Stimulated activated CD8-positive, alpha-beta memory T cell treated with anti-CD3 and anti-CD28 coated beads, Interleukin-7, amount 100 ng/mL, for 48 hours (primary cell): ENCODE data around the gene LRRC49.
"Not testable (repeated sequence)": the region's sequence is repeated elsewhere in the genome, so short reads cannot be mapped to it uniquely, and the experiment has no call there.

Experiments
- DNase-seq, 2 donors: peaks; one replicate each; pipeline ENCODE4 v3.0.0-alpha.2; 2020; ENCODE audit warnings: low read depth in 1 of 2; ENCODE audit errors: extremely low read depth in 1 of 2

Gene LRRC49, protein sequence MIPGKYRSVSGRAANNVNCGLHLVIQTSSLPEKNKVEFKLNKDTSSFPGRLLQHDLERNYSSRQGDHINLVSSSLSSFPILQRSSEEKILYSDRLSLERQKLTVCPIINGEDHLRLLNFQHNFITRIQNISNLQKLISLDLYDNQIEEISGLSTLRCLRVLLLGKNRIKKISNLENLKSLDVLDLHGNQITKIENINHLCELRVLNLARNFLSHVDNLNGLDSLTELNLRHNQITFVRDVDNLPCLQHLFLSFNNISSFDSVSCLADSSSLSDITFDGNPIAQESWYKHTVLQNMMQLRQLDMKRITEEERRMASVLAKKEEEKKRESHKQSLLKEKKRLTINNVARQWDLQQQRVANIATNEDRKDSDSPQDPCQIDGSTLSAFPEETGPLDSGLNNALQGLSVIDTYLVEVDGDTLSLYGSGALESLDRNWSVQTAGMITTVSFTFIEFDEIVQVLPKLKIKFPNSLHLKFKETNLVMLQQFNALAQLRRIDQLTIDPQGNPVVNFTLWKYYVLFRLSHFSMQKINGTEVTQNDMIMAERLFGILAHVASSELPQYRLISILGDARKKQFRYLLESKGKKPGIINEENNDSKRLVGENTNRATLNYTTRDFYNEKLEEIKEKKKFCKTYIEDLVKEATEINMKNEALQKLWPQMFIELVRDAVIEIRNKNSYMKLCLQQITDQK

DNA sequence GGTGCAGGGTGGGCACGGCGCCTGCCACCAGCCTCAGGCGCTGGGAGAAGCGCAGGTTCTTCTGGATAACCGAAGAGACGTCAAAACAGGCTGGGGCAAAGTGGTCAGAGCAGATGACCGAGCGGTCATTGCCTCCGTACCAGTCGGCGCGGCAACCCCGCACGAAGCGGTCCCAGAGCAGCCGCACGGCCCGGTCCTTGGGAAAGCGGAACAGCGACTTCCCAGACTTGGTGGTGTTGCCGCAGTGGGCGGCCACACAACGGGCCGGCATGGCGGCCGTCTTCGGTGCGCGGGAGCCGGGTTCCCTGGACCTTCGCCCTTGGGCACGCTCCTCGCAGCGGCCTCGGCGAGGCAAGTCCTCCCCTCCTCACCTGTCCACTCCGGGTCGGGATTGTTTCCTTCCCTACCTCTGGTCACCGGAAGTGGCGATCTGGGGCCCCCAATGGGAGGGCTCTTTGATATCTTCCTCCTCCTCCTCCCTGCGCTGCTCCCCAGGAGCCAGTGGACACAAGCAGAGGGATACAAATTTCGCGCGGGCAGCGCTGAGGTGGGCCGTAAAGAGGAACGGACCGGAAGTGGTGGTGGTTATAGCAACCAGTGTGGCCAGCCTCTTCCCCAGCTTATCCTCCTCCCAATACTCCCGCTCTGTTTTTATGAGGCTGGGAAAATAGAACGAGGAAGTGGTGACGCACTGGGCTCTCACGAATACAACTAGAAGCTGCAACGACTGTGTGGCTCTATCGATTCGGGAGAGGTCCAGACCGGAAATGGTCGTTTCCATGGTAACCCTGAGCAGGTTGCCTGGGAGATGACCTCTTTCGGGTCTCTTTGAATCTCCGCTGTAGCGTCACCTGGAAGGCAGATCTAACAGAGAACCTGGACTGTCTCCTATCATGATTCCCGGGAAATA is at the start of gene LRRC49, which contains the start of gene THAP10:
Gene LRRC49 (plus strand): TSS at position 825 of the 910 bp plus-strand sequence. CDS start 69 bp downstream, at position 894.
Gene THAP10 (minus strand): TSS at position 432 of the 910 bp plus-strand sequence. CDS start 161 bp downstream, at position 271.
- peak; percentile 6 to 37 for DNase-seq

DNA sequence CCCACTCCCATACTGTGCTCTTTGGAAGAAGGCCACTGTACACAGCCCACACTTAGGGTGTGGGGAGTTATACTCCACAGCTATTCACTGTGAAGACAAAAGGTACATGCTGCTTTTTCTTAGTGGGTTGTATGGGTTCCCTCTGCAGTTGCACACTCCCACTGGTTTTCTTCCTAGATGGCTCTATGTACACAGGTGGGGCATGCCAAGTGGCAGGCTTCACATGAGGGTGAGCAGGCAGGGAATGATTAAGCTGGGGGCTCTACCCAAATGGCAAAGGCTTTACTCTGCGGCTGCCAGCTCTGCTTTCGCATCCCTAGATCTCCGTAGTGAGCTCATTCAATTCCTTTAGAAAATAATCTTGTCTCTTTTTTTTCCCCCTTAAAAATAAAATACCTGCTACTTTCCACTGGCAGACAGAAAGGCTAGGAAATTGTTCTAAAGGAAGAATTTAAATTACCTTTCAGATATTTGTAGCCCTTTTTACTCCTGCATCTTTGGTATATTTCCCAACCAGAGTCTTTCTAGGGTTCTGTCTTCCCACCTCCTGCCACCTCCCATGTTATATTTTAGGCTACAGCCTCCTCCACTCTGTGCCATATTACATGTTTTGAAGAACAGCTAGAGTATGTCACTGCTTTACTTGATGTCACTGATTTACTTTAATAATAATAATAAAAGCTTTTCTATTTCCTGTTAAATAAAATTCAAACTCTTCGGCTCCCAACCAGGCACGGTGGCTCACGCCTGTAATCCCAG is 46.8 kb upstream of the LRRC49 start:
- DNase-seq = no peak

DNA sequence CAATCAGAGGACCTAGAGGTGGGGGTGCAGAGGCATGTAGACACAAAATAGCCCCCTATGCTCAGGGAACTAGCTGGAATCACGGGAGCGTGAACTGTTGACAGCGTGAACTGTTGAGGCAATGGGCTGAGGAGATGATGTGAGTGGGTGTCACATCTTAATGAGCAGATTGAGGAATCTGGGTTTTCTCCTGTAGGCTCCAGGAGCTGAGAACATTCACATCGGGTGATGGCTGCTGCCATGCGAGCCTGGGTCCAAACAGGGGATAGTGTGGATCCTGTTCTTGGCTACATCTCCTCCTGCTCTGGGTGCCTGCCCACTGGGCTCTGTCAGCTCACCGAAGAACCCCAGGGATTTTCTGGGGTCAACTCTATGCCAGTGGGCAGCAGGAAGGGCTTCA is 40.7 kb upstream of the LRRC49 start:
- no peak for DNase-seq

DNA sequence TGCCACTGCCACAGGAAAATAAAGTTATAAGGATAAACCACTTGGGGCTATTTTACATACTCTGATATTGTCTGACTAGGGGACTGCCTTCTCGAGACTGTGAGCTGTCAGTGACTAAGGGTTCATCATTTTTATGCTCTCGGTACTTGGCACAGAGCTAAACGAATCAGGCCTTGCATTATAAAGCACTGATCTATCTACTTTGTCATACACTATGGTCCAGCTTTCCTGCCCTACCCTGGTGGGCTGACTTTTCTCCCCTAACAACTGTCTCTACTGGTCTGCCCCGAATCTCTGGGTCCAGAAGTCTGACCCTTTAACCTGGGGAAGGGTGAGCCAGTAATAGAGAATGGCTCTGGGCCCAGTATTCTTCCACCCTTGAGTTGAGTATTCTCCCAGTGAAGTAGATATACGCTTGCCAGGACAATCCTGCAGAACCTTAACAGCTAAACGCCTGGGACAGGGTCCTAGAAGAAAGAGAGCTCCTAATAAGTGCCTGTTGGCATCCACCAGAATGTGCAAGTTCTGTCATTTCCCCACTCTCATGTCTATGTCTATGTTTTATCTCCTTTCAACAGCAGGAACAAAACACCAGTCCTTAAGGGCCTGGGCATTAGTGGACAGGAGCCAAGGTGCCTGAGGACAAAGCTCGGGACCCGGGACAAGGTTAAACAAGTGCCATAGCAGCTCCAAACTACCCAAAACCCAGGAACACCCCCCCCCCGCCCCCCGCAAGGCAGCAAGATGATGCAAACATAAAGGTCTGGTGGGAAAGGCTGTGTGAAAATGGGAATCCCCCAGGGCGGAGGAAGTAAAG is 39.9 kb upstream of the LRRC49 start:
- DNase-seq = no peak

DNA sequence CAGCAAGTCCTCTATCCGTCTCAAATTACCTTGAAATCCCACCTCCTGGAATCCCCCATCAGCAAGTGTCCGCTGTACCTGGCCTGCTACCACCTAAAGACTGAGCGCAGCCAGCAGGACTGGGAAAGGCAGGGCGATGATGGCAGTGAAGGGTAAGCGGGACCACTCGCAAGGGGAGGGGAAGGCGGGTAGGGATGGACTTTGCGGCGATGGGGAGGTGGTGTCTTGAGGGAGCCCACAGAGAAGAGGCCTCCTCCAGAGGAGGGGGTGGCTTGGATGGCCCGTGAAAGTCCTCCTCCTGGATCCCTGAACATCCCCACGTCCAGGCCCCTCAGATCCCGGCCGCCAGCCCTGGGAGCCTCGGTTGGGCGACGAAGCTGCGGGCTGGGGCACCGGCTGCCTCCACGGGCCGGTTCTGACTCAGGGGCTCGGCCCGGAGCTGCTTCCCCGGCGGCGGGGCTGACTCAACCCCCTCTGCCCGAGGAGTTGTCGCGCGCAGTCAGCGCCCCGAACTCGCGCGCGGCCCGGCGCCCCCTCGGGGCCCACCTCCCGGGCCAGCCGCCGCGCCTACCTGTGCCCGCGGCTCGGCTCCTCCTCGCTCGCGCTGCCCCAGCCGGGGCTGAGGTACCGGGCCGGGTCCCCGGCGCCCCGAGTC is 39.2 kb upstream of the LRRC49 start:
- DNase-seq = peak in 1 of 2 donors; percentile 3

DNA sequence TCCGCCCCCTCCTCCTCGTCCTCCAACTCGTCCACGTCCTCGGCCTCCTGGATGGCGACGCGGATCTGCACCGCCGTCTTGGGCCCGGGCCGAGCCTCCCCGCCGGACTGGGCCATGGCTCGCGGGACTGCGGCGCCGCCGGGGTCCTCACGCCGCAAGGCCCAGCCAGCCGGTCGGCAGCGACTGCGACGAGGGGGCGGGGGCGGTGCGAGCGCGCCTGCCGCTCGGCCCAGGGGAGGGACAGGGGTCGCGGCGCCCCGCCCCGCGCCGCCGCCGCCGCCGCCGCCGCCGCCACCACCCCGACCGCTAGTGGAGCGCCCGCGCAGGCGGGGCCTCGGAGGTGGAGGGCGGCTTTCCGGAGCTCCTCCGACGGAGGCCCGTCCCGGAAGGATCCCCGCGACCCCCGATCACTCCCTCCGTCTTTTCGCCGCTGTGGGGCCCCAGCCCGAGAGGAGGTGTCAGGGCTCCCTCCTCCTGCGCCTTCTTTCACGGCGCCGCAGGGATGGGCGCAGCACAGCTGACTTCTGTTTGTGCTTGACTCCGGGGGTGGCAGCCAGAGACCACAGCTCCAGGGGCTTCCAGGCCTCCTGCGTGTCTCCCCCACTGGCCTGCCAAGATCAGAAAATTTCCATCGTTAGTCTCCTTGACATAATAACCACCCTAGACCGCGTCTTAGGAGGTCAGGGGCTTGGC is 38.5 kb upstream of the LRRC49 start, which contains the start of gene LARP6:
Gene LARP6 (minus strand): TSS at position 185 of the 693 bp plus-strand sequence. CDS start 69 bp downstream, at position 116.
- DNase-seq = peak in 1 of 2 donors; percentile 0

DNA sequence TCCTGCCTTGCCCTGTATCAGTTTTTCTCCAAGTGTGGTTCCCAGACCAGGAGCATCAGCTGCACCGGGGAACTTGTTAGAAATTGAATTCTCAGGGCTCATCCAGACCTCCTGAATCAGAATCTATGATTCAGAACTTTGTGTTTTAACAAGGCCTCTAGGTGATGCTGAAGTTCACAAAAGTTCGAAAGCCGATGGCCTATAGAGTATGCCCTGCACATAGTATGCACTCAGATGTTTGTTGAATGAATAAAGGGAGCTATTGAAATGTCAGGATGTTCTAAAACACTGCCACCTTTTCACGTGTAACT is 38.0 kb upstream of the LRRC49 start:
- DNase-seq = no peak

DNA sequence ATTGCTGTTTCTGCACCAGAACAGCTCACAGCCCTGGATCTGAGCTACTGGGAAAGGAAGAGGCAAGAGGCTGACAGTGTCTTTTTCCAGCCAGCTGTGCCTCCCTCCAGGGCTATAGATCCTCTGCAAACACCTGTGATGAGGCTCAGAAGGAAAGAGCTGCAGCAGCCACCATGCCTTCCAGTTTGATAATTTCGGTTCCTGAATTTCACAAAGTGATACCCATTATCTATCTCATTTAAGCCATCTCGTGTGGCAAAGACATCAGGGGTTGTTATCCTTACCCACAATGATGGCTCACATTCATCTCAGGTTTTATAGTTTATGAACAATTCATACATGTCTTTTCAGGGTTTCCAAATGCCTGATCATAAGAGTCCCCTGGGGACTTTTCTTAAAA is 36.9 kb upstream of the LRRC49 start:
- DNase-seq = no peak

DNA sequence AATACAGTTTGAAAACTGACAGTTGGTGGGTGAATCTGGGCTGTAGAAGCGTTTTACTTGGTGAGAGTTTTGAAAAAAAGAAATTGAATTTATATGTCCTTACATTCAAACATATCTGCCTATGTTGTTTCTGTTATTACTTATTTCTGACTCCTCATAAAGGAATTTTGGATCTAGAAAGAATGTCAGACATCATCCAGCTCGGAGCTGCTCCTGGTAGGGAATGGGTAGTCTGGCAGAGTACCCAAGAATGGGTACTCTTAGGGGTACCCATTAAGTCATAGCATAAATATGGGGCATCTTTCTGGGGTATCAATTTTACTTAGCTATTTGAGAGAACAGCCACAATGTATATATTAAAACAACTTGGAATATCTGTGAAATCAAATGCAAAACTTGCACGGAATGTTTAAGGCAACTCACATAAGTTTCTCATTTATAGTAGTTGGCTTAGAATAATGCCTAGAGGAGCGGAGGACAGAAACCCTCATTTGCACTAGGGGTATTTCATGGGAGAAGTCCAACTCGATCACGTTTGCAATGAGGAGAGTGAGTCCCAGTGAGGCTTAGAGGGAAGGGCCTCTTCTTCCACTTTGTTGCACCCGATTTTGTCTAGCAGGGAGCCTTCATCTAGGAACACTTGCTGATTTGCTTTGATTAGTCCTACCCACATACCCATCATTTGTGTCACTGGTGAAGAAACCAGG is 36.3 kb upstream of the LRRC49 start:
- DNase-seq = no peak

DNA sequence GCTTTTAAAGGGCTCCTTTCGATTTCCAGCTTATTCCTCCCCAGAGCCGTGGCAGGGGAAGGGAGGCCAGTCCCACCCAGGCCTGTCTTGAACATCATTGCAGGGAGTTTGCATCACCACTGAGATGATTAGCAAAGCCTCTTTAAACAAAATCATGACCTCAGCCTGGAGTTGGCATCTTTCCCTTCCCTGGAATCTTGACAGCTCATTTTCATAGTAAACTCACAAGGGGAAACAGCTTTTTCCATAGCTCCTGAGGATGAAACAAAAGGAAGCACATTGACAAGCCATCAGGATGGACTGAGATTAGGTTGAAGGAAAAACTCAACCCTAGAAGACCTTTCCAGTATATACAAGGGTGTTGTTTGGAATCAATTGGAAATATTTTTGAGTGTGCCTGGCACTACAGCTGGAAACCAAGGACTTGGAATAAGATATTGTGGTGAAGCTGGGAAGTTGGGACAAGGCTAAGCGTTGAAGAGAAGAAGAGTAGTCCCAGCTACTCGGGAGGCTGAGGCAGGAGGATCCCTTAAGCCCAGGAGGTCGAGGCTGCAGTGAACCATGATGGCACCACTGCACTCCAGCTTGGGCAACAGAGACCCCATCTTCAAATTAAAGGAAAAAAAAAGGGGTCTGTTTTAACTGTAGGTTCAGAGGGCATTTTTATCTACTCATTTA is 35.6 kb upstream of the LRRC49 start:
- no peak for DNase-seq

DNA sequence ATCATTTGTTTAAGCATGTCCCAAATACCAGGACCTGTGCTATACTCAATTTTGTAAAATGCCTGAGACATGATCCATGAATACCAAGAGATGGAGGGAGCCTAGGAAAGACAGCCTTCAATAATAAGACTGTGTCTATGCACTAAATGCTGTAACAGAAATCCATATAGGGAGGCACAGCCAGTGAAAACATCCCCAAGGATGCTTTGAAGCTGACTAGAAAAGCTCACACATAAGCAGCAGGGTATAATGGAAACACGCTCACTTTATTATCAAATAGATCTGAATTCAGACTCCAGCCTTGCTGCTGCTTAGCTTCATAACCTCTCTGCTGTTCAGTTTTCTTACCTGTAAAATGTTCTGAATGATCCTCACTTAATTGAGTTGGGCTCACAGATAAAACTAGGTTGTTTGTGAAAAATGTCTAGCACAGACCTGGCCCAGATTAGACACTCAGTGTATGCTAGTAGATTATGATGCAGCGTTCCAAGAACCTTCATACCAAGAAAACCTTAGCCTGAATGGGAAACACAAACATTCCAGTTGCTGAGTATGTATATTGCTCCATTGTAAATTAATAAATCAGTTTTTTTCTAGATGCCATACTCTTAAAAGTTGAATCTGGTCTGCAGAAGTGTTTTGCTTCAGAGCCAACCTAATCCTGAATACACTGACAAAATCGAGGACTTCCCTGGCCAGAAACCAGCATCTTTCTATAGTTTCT is 34.9 kb upstream of the LRRC49 start:
- DNase-seq = no peak

DNA sequence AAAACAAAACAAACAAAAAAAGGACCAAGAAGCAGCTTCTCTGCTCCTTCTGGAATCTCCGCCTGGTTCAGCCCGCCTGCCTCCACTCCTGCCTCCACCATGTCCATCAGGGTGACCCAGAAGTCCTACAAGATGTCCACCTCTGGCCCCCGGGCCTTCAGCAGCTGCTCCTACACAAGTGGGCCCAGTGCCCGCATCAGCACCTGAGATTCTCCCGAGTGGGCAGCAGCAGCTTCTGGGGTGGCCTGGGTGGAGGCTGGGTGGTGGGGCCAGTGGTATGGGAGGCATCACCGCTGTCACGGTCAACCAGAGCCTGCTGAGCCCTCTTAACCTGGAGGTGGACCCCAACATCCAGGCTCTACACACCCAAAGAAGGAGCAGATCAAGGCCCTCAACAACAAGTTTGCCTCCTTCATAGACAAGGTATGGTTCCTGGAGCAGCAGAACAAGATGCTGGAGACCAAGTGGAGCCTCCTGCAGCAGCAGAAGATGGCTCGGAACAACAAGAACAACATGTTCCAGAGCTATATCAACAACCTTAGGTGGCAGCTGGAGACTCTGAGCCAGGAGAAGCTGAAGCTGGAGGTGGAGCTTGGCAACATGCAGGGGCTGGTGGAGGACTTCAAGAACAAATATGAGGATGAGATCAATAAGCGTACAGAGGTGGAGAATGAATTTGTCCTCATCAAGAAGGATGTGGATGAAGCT is 33.9 kb upstream of the LRRC49 start:
- not testable (repeated sequence) for DNase-seq

DNA sequence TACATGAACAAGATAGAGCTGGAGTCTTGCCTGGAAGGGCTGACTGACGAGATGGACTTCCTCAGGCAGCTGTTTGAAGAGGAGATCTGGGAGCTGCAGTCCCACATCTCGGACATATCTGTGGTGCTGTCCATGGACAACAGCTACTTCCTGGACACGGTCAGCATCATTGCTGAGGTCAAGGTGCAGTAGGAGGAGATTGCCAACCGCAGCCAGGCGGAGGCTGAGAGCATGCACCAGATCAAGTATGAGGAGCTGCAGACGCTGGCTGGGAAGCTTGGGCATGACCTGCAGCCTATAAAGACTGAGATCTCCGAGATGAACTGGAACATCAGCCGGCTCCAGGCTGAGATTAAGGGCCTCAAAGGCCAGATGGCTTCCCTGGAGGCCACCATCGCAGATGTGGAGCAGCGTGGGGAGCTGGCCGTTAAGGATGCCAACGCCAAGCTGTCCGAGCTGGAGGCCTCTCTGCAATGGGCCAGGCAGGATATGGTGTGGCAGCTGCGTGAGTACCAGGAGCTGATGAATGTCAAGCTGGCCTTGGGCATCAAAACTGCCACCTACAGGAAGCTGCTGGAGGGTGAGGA is 33.2 kb upstream of the LRRC49 start:
- DNase-seq = no peak

DNA sequence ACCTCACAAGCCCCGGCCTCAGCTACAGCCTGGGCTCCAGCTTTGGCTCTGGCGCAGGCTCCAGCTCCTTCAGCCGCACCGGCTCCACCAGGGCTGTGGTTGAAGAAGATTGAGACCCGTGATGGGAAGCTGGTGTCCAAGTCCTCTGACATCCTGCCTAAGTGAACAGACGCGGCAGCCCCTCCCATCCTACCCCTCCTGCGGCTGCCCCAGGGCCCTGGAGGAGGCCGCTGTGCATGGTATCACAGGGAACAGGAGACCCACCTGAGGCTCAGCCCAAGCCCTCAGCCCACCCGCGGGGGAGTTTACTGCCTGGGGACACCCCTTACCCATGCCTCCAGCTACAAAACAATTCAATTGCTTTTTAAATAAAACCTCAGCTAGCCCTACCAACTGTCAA is 32.6 kb upstream of the LRRC49 start:
- DNase-seq = no peak

DNA sequence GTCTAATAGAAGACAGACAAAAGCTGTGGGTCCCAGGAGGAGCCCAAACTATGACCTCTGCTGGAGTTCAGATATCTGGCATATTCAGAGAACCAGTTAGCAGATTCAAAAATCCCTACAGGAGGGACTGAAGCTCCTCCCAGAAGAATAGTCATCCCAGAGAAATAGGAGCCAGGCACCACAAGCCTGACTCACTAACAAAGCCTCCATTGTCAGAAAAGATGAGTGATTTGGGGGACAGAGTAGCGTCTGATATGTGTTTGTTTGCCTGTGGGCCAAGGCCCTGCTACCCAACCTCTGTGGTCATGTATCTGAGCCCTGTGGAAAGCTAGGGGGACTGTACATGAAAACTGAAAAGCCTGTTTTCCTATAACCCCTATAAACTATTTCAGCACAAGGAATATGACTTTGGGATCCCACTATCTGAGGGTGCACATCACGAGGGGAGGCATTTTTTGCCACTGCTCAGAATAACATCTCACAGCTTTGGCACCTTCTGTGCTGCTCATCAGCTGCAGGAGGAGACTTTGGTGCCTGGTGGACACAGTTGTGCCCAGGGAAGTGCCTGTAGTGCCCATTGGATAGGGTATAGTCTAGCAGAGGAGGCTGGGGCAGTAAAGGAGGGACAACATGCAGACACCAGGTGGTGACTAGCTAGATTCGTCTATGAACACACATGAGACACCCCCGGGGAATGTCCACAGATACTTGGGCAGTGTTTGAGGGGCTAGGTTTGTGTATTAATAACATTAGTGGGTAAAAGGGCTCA is 29.0 kb upstream of the LRRC49 start:
- no peak for DNase-seq
